BLaER1 (cell line): ENCODE data around the gene BSX.

Source experiments
- H3K27ac ChIP-seq: shearing (Covaris generic); formaldehyde crosslinking; 2 replicates; pipeline ENCODE4 v1.8.1; 2022
- H3K27me3 ChIP-seq: shearing (Covaris generic); formaldehyde crosslinking; 2 replicates; pipeline ENCODE4 v1.8.1; 2022
- H3K36me3 ChIP-seq: shearing (Covaris generic); formaldehyde crosslinking; 2 replicates; pipeline ENCODE4 v1.8.1; 2022
- H3K4me1 ChIP-seq: shearing (Covaris generic); formaldehyde crosslinking; 2 replicates; pipeline ENCODE4 v1.8.1; 2022
- H3K4me2 ChIP-seq: shearing (Covaris generic); formaldehyde crosslinking; 2 replicates; pipeline ENCODE4 v1.8.1; 2022
- H3K4me3 ChIP-seq: shearing (Covaris generic); formaldehyde crosslinking; 2 replicates; pipeline ENCODE4 v1.8.1; 2022
- H3K9ac ChIP-seq: shearing (Covaris generic); formaldehyde crosslinking; 2 replicates; pipeline ENCODE4 v1.8.1; 2022
- H3K9me3 ChIP-seq: shearing (Covaris generic); formaldehyde crosslinking; 2 replicates; pipeline ENCODE4 v1.8.1; 2022
- H4K20me1 ChIP-seq: shearing (Covaris generic); formaldehyde crosslinking; 2 replicates; pipeline ENCODE4 v1.8.1; 2022
- Cebpa-rat ChIP-seq: shearing (Covaris generic); IDR thresholded peaks from 2 replicates; pipeline ENCODE4 v1.8.1; 2022

The BSX gene

GRCh38 chr11:122984186-122985011 lies 2.8 kb upstream of the BSX start:
- Histone ChIP-seq H3K27ac (no peak overlapping the region), H3K9ac (no peak overlapping the region), H3K4me3 (peak overlapping the region; percentile 39; the same call in 1 of the 2 replicates), H3K4me2 (peak overlapping the region; percentile 20; the same call in 1 of the 2 replicates), H3K36me3 (no peaks in the 10 kb centered on the region), H4K20me1 (peaks cover 23% of the 10 kb centered on the region), H3K9me3 (peaks cover 36% of the 10 kb centered on the region), H3K4me1 (no peaks in the 10 kb centered on the region), H3K27me3 (peaks cover 72% of the 10 kb centered on the region)
- no peak for TF ChIP-seq Cebpa-rat

GRCh38 chr11:122983438-122984185 lies 2.0 kb upstream of the BSX start:
- Histone ChIP-seq H3K27me3 (peaks cover 80% of the 10 kb centered on the region), H3K27ac (no peak overlapping the region), H3K9ac (no peak overlapping the region), H3K9me3 (peaks cover 44% of the 10 kb centered on the region), H3K4me3 (peak overlapping the region; percentile 39; the same call in 1 of the 2 replicates), H3K36me3 (no peaks in the 10 kb centered on the region), H3K4me1 (no peaks in the 10 kb centered on the region), H4K20me1 (peaks cover 23% of the 10 kb centered on the region), H3K4me2 (peak overlapping the region; percentile 20; the same call in 1 of the 2 replicates)
- TF ChIP-seq Cebpa-rat: no peak

GRCh38 chr11:122979815-122980595 lies 1.6 kb downstream of the BSX start:
- Histone ChIP-seq H3K4me1 (no peaks in the 10 kb centered on the region), H3K27ac (no peak overlapping the region), H3K4me2 (no peak overlapping the region), H4K20me1 (peaks cover 23% of the 10 kb centered on the region), H3K9ac (no peak overlapping the region), H3K4me3 (no peak overlapping the region), H3K27me3 (peaks cover 100% of the 10 kb centered on the region), H3K9me3 (peaks cover 72% of the 10 kb centered on the region), H3K36me3 (no peaks in the 10 kb centered on the region)
- no peak for TF ChIP-seq Cebpa-rat

GRCh38 chr11:122979103-122979814 lies 2.4 kb downstream of the BSX start:
- Histone ChIP-seq H3K9me3 (peaks cover 66% of the 10 kb centered on the region), H3K27me3 (peaks cover 100% of the 10 kb centered on the region), H4K20me1 (peaks cover 16% of the 10 kb centered on the region), H3K4me2 (no peak overlapping the region), H3K27ac (no peak overlapping the region), H3K4me3 (peak overlapping the region; percentile 18; the same call in 1 of the 2 replicates), H3K9ac (no peak overlapping the region), H3K4me1 (no peaks in the 10 kb centered on the region), H3K36me3 (no peaks in the 10 kb centered on the region)
- TF ChIP-seq Cebpa-rat: no peak

GRCh38 chr11:122978299-122978620 lies 3.4 kb downstream of the BSX start:
- peaks cover 57% of the 10 kb centered on the region for H3K9me3 ChIP-seq
- H3K9ac ChIP-seq: no peak overlapping the region
- no peak overlapping the region for H3K4me2 ChIP-seq
- no peak overlapping the region for H3K27ac ChIP-seq
- TF ChIP-seq Cebpa-rat: no peak
- no peak overlapping the region for H3K4me3 ChIP-seq
- no peaks in the 10 kb centered on the region for H3K36me3 ChIP-seq
- H3K4me1 ChIP-seq: no peaks in the 10 kb centered on the region
- peaks cover 11% of the 10 kb centered on the region; the same call in 1 of the 2 replicates for H4K20me1 ChIP-seq
- H3K27me3 ChIP-seq: peaks cover 99% of the 10 kb centered on the region

GRCh38 chr11:122977470-122978298 lies 4.0 kb downstream of the BSX start:
- Histone ChIP-seq H3K4me2 (no peak overlapping the region), H3K27ac (no peak overlapping the region), H3K9ac (no peak overlapping the region), H3K27me3 (peaks cover 94% of the 10 kb centered on the region), H3K9me3 (peaks cover 57% of the 10 kb centered on the region), H3K4me3 (peak overlapping the region; percentile 39; the same call in 1 of the 2 replicates), H3K4me1 (no peaks in the 10 kb centered on the region), H3K36me3 (no peaks in the 10 kb centered on the region), H4K20me1 (peaks cover 11% of the 10 kb centered on the region; the same call in 1 of the 2 replicates)
- TF ChIP-seq Cebpa-rat: no peak

GRCh38 chr11:122976734-122977469 lies 4.7 kb downstream of the BSX start:
- Histone ChIP-seq H3K27ac (no peak overlapping the region), H3K9me3 (peaks cover 57% of the 10 kb centered on the region), H3K36me3 (no peaks in the 10 kb centered on the region), H3K27me3 (peaks cover 86% of the 10 kb centered on the region), H3K9ac (no peak overlapping the region), H4K20me1 (peaks cover 11% of the 10 kb centered on the region; the same call in 1 of the 2 replicates), H3K4me1 (no peaks in the 10 kb centered on the region), H3K4me3 (peak overlapping the region; percentile 39; the same call in 1 of the 2 replicates), H3K4me2 (no peak overlapping the region)
- TF ChIP-seq Cebpa-rat: no peak
